Smooth muscle cell (in vitro differentiated cells): Measurements from ENCODE around the gene CCDC71L. TPM values are rescaled to one million over a fixed set of nuclear protein-coding genes. Genes with fewer than 3 reads are reported as not detected.

Experiments
- DNase-seq: peaks from one replicate; lab custom pipeline; 2025; ENCODE audit not compliant: unreplicated experiment; lab: John Stamatoyannopoulos, UW
- H2AFZ ChIP-seq: fragments of 200-600 bp; sonication (generic); 2 replicates; pipeline ENCODE4 v1.6.0; 2016; ENCODE audit warnings: antibody characterized with exemption, low read depth, mild to moderate bottlenecking
- H3F3A ChIP-seq: fragments of 200-600 bp; sonication (generic); 2 replicates; pipeline ENCODE4 v1.6.0; 2017; ENCODE audit warnings: antibody characterized with exemption, low read depth
- H3K27ac ChIP-seq: fragments of 200-600 bp; sonication (generic); 2 replicates; pipeline ENCODE4 v1.5.1; 2016; ENCODE audit warnings: low read depth, mild to moderate bottlenecking
- H3K27me3 ChIP-seq: fragments of 200-600 bp; sonication (generic); 2 replicates; pipeline ENCODE4 v1.6.1; 2016; ENCODE audit warnings: low read depth, mild to moderate bottlenecking
- H3K36me3 ChIP-seq: fragments of 200-600 bp; sonication (generic); 2 replicates; pipeline ENCODE4 v1.5.1; 2016; ENCODE audit warnings: low read depth
- H3K4me1 ChIP-seq: fragments of 200-600 bp; sonication (generic); 2 replicates; pipeline ENCODE4 v1.5.1; 2016; ENCODE audit warnings: low read depth
- H3K4me2 ChIP-seq: fragments of 200-600 bp; sonication (generic); 2 replicates; pipeline ENCODE4 v1.6.0; 2016; ENCODE audit warnings: mild to moderate bottlenecking
- H3K4me3 ChIP-seq: fragments of 200-600 bp; sonication (generic); 2 replicates; pipeline ENCODE4 v1.5.1; 2016; ENCODE audit warnings: mild to moderate bottlenecking
- H3K79me2 ChIP-seq: fragments of 200-600 bp; sonication (generic); 2 replicates; pipeline ENCODE4 v1.6.0; 2016; ENCODE audit warnings: low read depth, mild to moderate bottlenecking
- H3K9ac ChIP-seq: fragments of 200-600 bp; sonication (generic); 2 replicates; pipeline ENCODE4 v1.6.0; 2016; ENCODE audit warnings: low read depth
- H3K9me3 ChIP-seq: fragments of 200-600 bp; sonication (generic); replicated peaks from 2 replicates; pipeline ENCODE4 v1.5.1; 2016; ENCODE audit warnings: low read depth
- H4K20me1 ChIP-seq: fragments of 200-600 bp; sonication (generic); 2 replicates; pipeline ENCODE4 v1.6.0; 2016; ENCODE audit warnings: low read depth
- CTCF ChIP-seq: fragments of 200-600 bp; sonication (generic); IDR thresholded peaks from 2 replicates; pipeline ENCODE4 v1.5.1; 2017; ENCODE audit warnings: borderline replicate concordance, mild to moderate bottlenecking, antibody characterized with exemption; ENCODE audit not compliant: insufficient read depth, poor library complexity, severe bottlenecking
- WGBS: methylation state at CpG from one replicate; pipeline ENCODE4 v1.1.7; 2016; ENCODE audit warnings: low lambda C conversion rate; 5-methylcytosine and 5-hydroxymethylcytosine counted together
- polyA plus RNA-seq: library from polyadenylated mRNA; unstranded; fragments of >200 nt; fragmentation: Nextera tagmentation; extraction: Ambion mirVana; gene quantifications from 2 replicates; pipeline ENCODE4 v1.2.1, GENCODE V29; 2016
- total RNA-seq: library from RNA; depleted of rRNA; stranded (reverse); fragments of >200 nt; gene quantifications from 2 replicates; pipeline ENCODE4 v1.2.3, GENCODE V29; 2014

The CCDC71L gene
- total and polyA plus RNA-seq, 2 experiments from 2014 or later: 21.0 to 35.7 TPM

- H2AFZ ChIP-seq: no peak overlapping the region
- no peaks in the 10 kb centered on the region for H3K36me3 ChIP-seq
- H3K27me3 ChIP-seq: peaks cover 3% of the 10 kb centered on the region
- H3K4me3 ChIP-seq: no peak overlapping the region
- no peak overlapping the region for H3K27ac ChIP-seq
- TF ChIP-seq CTCF: no peak
- no peaks in the 10 kb centered on the region for H3K9me3 ChIP-seq
- no peaks in the 10 kb centered on the region for H3K79me2 ChIP-seq
- H3F3A ChIP-seq: no peaks in the 10 kb centered on the region
- no peaks in the 10 kb centered on the region for H3K4me1 ChIP-seq
- H3K9ac ChIP-seq: no peak overlapping the region
- H3K4me2 ChIP-seq: no peak overlapping the region
- no peak for DNase-seq
- 64% methylated on average over 2 of the region's 2 CpGs for WGBS
- H4K20me1 ChIP-seq: no peaks in the 10 kb centered on the region
Measured at GRCh38 chr7:106629516-106629915, 31.4 kb downstream of the CCDC71L start.

GRCh38 chr7:106626376-106627164 is 34.4 kb downstream of the CCDC71L start:
- Histone ChIP-seq H3K9ac (no peak overlapping the region), H3K36me3 (no peaks in the 10 kb centered on the region), H2AFZ (no peak overlapping the region), H3K79me2 (no peaks in the 10 kb centered on the region), H3K4me2 (no peak overlapping the region), H3F3A (no peaks in the 10 kb centered on the region), H3K9me3 (peaks cover 7% of the 10 kb centered on the region), H3K27ac (peak overlapping the region; percentile 20), H3K27me3 (no peaks in the 10 kb centered on the region), H3K4me1 (no peaks in the 10 kb centered on the region), H3K4me3 (no peak overlapping the region), H4K20me1 (no peaks in the 10 kb centered on the region)
- TF ChIP-seq CTCF: no peak
- no peak for DNase-seq
- 72% methylated on average over 6 of the region's 6 CpGs for WGBS

- Histone ChIP-seq H3K36me3 (no peaks in the 10 kb centered on the region), H3K27me3 (no peaks in the 10 kb centered on the region), H3K9ac (no peak overlapping the region), H4K20me1 (no peaks in the 10 kb centered on the region), H3K4me2 (no peak overlapping the region), H3K27ac (no peak overlapping the region), H2AFZ (no peak overlapping the region), H3K4me1 (no peaks in the 10 kb centered on the region), H3F3A (no peaks in the 10 kb centered on the region), H3K79me2 (no peaks in the 10 kb centered on the region), H3K9me3 (peaks cover 8% of the 10 kb centered on the region), H3K4me3 (no peak overlapping the region)
- TF ChIP-seq CTCF: no peak
- no peak for DNase-seq
- WGBS: 79% methylated on average over 6 of the region's 6 CpGs
Measured at GRCh38 chr7:106625678-106626301, 35.2 kb downstream of the CCDC71L start.
